Iris pigment epithelial cell (primary cell): ENCODE measurements around the gene NDUFA5.
A peak's percentile ranks its signal among the peaks of the same experiment; 100 is the strongest.

Experiments
- DNase-seq: peaks from one replicate; pipeline ENCODE4 v3.0.0-alpha.2; 2011; ENCODE audit warnings: low read depth

The NDUFA5 gene

DNA sequence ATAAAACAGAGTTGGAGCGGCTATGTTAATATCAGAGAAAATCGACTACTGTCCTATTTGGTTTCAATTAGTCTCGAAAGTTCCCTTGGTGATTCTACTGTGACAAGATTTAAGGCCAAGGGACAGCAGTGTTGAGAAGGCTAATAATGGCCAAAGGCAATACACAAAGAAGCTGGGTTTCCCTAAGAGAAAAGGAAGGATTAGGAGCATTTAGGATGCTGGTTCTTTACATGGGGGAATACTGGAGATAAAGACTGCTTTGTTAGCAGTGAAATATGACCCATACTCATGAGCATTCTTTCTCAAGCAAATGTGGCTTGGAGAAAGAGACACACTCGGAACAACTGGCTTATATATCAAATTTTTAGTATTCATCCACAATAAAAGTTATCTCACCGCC, 55.4 kb downstream of the NDUFA5 start:
- no peak for DNase-seq

DNA sequence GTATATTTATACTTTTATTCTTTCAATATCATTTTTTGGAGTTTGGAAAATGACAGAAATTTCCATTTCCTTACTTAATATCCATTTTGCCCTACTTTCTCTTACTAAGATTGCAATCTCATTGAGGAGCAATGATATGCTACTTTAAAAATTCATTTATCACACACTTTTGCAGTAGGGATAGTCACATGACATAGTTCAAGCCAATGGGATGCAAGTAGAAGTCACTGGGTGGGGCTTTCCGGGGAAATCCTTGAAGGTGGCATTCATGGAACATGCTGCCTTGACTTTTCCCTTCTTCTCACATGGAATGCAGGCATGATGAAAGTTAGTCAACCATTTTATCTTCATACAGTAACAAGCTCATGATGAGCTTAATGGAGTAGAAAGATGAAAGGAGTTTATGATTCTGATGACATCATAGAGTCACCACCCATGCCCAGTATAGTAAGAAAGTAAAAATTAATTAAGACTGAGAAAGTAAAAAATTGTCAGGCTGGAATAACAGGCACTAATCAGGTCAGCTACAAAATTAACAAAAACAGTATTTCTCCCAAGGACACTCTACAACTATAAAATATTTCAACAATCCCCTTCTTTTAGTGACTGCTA, 56.6 kb downstream of the NDUFA5 start:
- no peak for DNase-seq

DNA sequence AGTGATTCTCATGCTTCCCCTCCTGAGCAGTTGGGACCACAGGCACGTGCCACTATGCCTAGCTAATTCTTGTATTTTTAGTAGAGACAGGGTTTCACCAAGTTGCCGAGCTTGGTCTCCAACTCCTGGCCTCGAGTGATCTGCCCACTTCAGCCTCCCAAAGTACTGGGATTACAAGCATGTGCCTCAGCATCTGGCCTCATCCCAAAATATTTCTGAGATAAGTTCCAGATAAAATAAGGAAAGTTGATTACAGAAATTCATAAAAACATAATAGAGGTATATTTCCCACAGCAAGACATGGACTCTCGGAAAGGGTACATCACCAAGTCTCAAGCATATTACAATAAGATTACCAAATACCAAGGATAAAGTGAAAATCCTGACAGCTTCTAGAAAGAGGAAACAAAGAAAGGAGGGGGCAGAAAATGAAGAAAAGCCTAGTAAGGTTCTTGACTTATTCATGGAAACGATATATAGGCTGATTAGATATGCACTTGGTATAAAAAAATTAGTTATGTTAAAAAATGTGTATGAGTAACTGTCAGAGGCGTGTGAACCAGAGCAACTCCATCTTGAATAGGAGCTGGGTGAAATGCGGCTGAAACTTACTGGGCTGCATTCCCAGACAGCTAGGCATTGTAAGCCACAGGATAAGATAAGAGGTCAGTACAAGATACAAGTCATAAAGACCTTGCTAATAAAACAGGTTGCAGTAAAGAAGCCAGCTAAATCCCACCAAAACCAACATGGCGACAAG, 58.2 kb downstream of the NDUFA5 start:
- peak; percentile 16 for DNase-seq

DNA sequence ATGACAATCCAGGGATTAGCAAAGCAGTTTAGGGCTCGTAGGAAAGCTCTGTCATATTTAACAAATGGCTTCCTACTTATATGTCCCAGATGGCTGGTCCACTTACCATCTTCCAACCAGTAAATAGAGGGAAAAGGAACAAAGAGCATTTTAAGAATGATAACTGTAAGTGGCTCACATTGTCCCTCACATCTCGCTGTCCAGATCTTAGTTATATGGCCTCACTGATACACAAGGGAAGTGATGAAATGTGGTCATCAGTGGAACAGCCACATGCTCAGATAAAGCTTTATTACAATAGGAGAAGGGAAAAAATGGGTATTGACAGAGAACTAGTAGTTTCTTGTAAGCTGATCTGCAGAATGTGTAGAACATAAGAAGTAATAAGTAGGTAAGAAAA, 59.0 kb downstream of the NDUFA5 start:
- DNase-seq = no peak

DNA sequence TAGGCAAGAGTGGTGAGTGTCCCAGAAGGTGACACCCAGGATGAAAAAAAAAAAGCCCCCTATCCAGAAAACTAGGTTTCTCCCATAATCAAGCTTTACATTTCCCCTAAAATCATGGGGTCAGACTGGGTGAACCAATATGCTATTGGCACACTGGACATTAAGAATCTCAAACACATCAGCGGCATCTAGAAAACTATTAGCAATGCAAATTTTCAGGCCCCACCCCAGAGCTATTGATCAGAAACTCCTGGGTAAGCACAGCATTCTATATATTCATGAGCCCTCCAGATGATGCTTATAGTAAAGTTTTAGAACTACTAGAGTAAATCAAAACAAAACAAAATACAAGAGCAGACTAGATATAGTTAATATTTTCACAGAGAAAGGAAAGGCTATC, 59.6 kb downstream of the NDUFA5 start:
- no peak for DNase-seq

DNA sequence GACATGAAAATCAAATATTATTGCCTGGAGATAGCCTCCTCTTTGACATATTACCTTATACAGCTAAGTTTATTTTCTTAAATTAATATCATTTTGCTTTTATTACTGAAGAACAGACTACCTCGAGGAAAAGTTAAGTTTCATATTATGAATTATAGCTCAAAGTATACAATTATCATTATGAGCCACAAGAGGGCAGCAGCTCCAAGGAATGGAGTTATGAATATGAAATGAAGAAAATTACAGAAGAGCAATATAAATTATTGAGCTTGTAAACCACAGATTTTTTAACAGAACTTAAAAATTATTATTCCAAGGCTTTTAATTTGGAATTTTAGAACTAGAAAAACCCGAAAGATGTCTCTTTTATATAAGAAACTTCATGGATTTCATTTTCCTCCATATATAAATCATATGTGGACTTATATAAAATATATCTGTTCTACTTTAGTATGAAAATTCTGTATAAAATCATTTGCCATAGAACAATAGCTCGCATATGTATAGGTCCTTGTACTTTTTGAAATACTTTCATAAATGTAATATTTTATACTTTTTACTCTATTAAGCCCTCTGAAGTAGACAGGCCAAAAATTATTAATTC, 63.3 kb downstream of the NDUFA5 start:
- peak; percentile 41 for DNase-seq

DNA sequence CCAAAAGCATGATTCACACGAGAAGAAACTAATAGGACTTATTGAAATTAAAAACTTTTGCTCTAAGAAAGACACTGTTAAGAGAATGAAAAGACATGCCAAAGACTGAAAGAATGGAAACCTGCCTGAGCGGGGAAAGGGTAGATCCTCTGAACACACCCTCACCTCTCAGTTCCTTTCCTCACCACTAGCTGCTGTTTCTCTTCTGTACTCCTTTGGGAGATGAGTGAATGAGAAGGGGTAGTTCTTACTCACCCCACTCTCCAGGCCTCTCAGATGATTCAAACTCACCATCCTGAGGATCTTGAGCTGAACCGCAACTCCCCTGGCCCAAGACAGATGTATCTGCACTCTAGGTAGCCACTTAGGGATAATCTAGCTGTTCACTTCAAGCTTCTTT, 65.1 kb downstream of the NDUFA5 start:
- DNase-seq = peak; percentile 3
